ENCODE measurements around the gene ZDHHC14.
A peak's percentile ranks its signal among the peaks of the same experiment; 100 is the strongest.

Gene ZDHHC14

DNA sequence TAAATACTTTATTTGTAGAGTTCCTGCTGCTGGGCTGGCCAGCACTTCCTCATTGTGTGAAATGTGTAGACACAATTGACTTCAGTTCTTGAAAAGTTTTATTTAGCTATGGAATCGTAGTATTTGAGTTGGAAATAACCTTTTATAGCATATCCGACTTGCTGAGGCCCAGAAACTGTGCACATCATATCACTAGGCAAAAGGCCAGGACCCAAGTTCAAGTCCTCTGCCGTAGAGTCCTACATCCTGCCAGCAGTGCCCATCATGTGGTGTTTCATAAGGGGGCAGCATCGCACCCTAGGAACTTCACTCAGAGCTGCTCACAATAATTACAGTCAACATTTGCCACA is 234.4 kb downstream of the ZDHHC14 start:
- H3K4me3 ChIP-seq (ENCODE audit: low read depth, low read length) = no peak overlapping the region
- TF ChIP-seq MYC (IDR thresholded peaks at IDR 0.05; ENCODE audit: low read depth, low read length) = peak; percentile 47; the same call in 1 of the 2 replicates
- TF ChIP-seq, protein P1, sequence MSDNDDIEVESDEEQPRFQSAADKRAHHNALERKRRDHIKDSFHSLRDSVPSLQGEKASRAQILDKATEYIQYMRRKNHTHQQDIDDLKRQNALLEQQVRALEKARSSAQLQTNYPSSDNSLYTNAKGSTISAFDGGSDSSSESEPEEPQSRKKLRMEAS (IDR thresholded peaks at IDR 0.05; ENCODE audit: low read depth, low read length) = peak; percentile 69
- TF ChIP-seq, protein P2, sequence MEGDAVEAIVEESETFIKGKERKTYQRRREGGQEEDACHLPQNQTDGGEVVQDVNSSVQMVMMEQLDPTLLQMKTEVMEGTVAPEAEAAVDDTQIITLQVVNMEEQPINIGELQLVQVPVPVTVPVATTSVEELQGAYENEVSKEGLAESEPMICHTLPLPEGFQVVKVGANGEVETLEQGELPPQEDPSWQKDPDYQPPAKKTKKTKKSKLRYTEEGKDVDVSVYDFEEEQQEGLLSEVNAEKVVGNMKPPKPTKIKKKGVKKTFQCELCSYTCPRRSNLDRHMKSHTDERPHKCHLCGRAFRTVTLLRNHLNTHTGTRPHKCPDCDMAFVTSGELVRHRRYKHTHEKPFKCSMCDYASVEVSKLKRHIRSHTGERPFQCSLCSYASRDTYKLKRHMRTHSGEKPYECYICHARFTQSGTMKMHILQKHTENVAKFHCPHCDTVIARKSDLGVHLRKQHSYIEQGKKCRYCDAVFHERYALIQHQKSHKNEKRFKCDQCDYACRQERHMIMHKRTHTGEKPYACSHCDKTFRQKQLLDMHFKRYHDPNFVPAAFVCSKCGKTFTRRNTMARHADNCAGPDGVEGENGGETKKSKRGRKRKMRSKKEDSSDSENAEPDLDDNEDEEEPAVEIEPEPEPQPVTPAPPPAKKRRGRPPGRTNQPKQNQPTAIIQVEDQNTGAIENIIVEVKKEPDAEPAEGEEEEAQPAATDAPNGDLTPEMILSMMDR (IDR thresholded peaks at IDR 0.05; ENCODE audit: low read depth, low read length) = peak; percentile 64
- TF ChIP-seq POLR2A (IDR thresholded peaks at IDR 0.05; ENCODE audit: extremely low read depth, insufficient read length) = no peak
- DNase-seq (ENCODE audit: low read depth) = peak; percentile 85

DNA sequence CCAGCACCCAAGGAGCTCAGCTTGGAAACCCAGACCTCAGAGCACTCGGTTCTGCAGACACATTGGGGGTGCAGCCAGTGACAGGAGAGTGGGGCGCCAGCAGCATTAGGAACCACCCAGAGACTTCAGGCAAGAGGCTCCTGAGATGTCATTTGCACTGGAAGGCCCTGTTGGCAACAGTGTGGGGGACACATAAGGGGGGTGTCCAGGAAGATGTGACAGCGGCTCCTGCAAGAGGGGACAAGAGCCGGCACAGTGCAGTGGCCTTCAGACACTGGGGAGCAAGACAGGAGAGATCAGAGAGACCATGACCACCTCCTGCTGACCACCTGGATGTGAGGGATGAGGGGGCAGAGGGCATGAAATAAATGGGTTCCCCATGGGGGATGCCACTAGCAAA is 235.0 kb downstream of the ZDHHC14 start:
- TF ChIP-seq, protein P2 (IDR thresholded peaks at IDR 0.05; ENCODE audit: low read depth, low read length) = no peak
- TF ChIP-seq POLR2A (IDR thresholded peaks at IDR 0.05; ENCODE audit: extremely low read depth, insufficient read length) = no peak
- TF ChIP-seq MYC (IDR thresholded peaks at IDR 0.05; ENCODE audit: low read depth, low read length) = no peak
- TF ChIP-seq, protein P1 (IDR thresholded peaks at IDR 0.05; ENCODE audit: low read depth, low read length) = no peak
- H3K4me3 ChIP-seq (ENCODE audit: low read depth, low read length) = no peak overlapping the region
- no peak for DNase-seq (ENCODE audit: low read depth)

DNA sequence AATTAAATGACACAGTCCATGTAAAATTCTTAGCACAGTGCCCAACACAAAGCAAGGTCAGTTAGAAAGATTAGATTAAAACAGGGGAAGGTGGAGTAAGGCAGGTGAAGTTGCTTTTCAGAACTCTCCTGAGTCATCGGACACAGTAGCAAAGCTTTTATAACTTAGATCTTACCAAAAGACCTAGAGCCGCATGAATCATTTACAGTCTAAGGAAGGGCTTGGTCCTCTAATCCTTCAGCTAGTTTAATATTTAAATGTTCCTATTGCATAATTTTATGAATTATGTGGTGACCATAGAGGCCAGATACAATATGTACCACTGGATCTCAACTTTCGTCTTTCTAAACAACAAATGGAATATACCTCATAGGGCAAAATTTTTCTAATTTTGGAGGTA is 240.0 kb downstream of the ZDHHC14 start:
- no peak overlapping the region for H3K4me3 ChIP-seq (ENCODE audit: low read depth, low read length)
- TF ChIP-seq, protein P1 (IDR thresholded peaks at IDR 0.05; ENCODE audit: low read depth, low read length) = no peak
- TF ChIP-seq MYC (IDR thresholded peaks at IDR 0.05; ENCODE audit: low read depth, low read length) (no peak), POLR2A (IDR thresholded peaks at IDR 0.05; ENCODE audit: extremely low read depth, insufficient read length) (no peak)
- TF ChIP-seq, protein P2 (IDR thresholded peaks at IDR 0.05; ENCODE audit: low read depth, low read length) = no peak
- no peak for DNase-seq (ENCODE audit: low read depth)

DNA sequence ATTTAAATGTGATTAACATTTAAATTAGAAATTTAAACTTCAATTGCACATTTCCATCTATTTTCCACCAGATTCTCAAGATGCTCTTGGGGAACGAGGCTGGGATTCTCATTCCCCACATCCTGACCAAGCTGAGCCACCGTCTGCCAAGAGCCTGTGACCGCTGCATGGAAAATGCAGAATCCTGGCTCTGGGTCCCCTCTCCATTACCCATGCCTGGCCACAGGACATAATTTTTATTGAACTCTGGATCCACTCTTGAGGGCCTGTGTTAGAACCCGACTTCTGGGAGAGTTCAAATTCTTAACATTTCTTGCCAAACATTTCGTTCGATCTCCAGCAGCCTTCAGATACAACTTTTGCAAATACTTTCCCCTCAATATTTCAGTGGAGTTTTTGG is 240.4 kb downstream of the ZDHHC14 start:
- DNase-seq (ENCODE audit: low read depth) = no peak
- no peak overlapping the region for H3K4me3 ChIP-seq (ENCODE audit: low read depth, low read length)
- TF ChIP-seq MYC (IDR thresholded peaks at IDR 0.05; ENCODE audit: low read depth, low read length) (no peak), POLR2A (IDR thresholded peaks at IDR 0.05; ENCODE audit: extremely low read depth, insufficient read length) (no peak)
- TF ChIP-seq, protein P2 (IDR thresholded peaks at IDR 0.05; ENCODE audit: low read depth, low read length) = no peak

DNA sequence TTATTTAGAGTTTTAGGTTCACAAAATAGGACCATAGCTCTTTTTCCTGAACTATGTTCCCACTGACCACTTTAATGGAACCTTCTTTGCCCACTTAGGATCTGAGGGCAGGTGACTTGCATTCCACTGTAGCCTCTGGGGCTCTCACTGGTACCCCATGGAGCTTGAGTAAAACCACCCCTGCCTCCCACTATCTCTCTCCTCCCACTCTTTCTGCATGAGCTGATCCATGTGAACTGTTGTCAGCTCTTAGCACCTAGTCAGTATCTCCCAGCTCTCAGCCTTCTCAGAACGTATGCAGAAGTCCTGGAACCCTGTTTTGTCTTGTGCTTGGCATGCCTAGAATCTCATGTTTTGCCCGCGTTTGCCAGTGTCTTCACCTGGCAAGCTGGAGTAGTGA is 241.4 kb downstream of the ZDHHC14 start:
- H3K4me3 ChIP-seq (ENCODE audit: low read depth, low read length) = no peak overlapping the region
- DNase-seq (ENCODE audit: low read depth) = no peak
- TF ChIP-seq, protein P1 (IDR thresholded peaks at IDR 0.05; ENCODE audit: low read depth, low read length) = no peak
- no peak for TF ChIP-seq MYC (IDR thresholded peaks at IDR 0.05; ENCODE audit: low read depth, low read length)
- no peak for TF ChIP-seq POLR2A (IDR thresholded peaks at IDR 0.05; ENCODE audit: extremely low read depth, insufficient read length)
- TF ChIP-seq, protein P2 (IDR thresholded peaks at IDR 0.05; ENCODE audit: low read depth, low read length) = no peak

DNA sequence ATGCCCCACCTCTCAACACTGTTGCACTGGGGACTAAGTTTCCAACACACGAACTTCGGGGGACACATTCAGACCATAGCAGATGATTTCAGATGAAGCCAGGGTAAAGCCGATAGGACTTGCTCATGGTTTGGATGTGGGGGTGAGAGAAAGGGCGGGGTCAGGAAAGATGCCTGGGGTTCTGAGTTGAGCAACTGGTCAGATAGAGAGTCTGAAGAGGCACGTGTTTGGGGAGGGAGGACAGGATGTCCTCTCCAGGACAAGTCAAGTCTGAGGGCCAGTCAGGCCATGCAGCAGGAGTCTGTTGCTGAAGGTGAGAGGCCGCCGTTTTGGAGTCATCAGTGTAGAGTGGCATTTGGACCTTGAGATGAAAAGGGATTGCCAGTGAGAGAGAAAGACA is 244.1 kb downstream of the ZDHHC14 start:
- H3K4me3 ChIP-seq (ENCODE audit: low read depth, low read length) = no peak overlapping the region
- no peak for TF ChIP-seq POLR2A (IDR thresholded peaks at IDR 0.05; ENCODE audit: extremely low read depth, insufficient read length)
- TF ChIP-seq, protein P1 (IDR thresholded peaks at IDR 0.05; ENCODE audit: low read depth, low read length) = no peak
- TF ChIP-seq MYC (IDR thresholded peaks at IDR 0.05; ENCODE audit: low read depth, low read length) = no peak
- TF ChIP-seq, protein P2 (IDR thresholded peaks at IDR 0.05; ENCODE audit: low read depth, low read length) = no peak
- no peak for DNase-seq (ENCODE audit: low read depth)

Measured in NB4 (cell line).